GM18520 (cell line): ENCODE data around the gene TMEM165.

Experiments
- ATAC-seq: cut with Tn5 transposase; IDR thresholded peaks from one replicate; pipeline ENCODE4 v1.9.1; 2021; ENCODE audit not compliant: unreplicated experiment

The TMEM165 gene

GRCh38 chr4:55366621-55367020 lies 29.1 kb upstream of the TMEM165 start:
- no peak for ATAC-seq

GRCh38 chr4:55367084-55367722 lies 28.6 kb upstream of the TMEM165 start:
- no peak for ATAC-seq

GRCh38 chr4:55369968-55370367 lies 25.8 kb upstream of the TMEM165 start:
- no peak for ATAC-seq

- ATAC-seq: no peak
Measured at GRCh38 chr4:55372259-55372658, 23.5 kb upstream of the TMEM165 start.

GRCh38 chr4:55373461-55373860 lies 22.3 kb upstream of the TMEM165 start:
- no peak for ATAC-seq

GRCh38 chr4:55376698-55377097 lies 19.1 kb upstream of the TMEM165 start:
- ATAC-seq: no peak

- ATAC-seq: no peak
Measured at GRCh38 chr4:55378617-55379467, 16.9 kb upstream of the TMEM165 start.

GRCh38 chr4:55380576-55380975 lies 15.2 kb upstream of the TMEM165 start:
- no peak for ATAC-seq

- ATAC-seq: no peak
Measured at GRCh38 chr4:55381502-55381901, 14.3 kb upstream of the TMEM165 start.

GRCh38 chr4:55382488-55383003 lies 13.2 kb upstream of the TMEM165 start:
- no peak for ATAC-seq

- ATAC-seq: no peak
Measured at GRCh38 chr4:55385201-55385649, 10.5 kb upstream of the TMEM165 start.

- ATAC-seq: peak; percentile 56
Measured at GRCh38 chr4:55386073-55386472, 9.7 kb upstream of the TMEM165 start.

- ATAC-seq: no peak
Measured at GRCh38 chr4:55386840-55387239, 8.9 kb upstream of the TMEM165 start.

GRCh38 chr4:55393461-55394320 lies 2.1 kb upstream of the TMEM165 start:
- no peak for ATAC-seq

GRCh38 chr4:55395218-55395528 lies 584 bp upstream of the TMEM165 start:
- ATAC-seq: no peak

GRCh38 chr4:55396308-55397125 lies 760 bp downstream of the TMEM165 start:
- peak; percentile 12 for ATAC-seq

- no peak for ATAC-seq
Measured at GRCh38 chr4:55397126-55397436, 1.3 kb downstream of the TMEM165 start.

- no peak for ATAC-seq
Measured at GRCh38 chr4:55397520-55398321, 2.0 kb downstream of the TMEM165 start.

- ATAC-seq: no peak
Measured at GRCh38 chr4:55398461-55398860, 2.7 kb downstream of the TMEM165 start.

- no peak for ATAC-seq
Measured at GRCh38 chr4:55398966-55399365, 3.2 kb downstream of the TMEM165 start.
